Measurements from ENCODE around the gene CYYR1.

The CYYR1 gene

GRCh38 chr21:26572702-26573381 is at the start of gene CYYR1:
Gene CYYR1, minus strand, starts transcription at chr21:26573286. Its CDS starts 346 bp downstream, at chr21:26572940.
- in situ Hi-C loops (cut with HindIII; ENCODE audit: low pct_ligation_motif_present, low pct_unique_long_range_greater_than_20kb, low sequenced_read_pairs), result no loop called here
- no peak for DNase-seq

GRCh38 chr21:26617176-26617575 is 44.1 kb upstream of the CYYR1 start:
- no peak for DNase-seq
- in situ Hi-C loops (cut with HindIII; ENCODE audit: low pct_ligation_motif_present, low pct_unique_long_range_greater_than_20kb, low sequenced_read_pairs), result no loop called here

GRCh38 chr21:26614251-26614650 is 41.2 kb upstream of the CYYR1 start:
- DNase-seq, result no peak
- in situ Hi-C loops (cut with HindIII; ENCODE audit: low pct_ligation_motif_present, low pct_unique_long_range_greater_than_20kb, low sequenced_read_pairs), result no loop called here

GRCh38 chr21:26599261-26599660 is 26.2 kb upstream of the CYYR1 start:
- in situ Hi-C loops (cut with HindIII; ENCODE audit: low pct_ligation_motif_present, low pct_unique_long_range_greater_than_20kb, low sequenced_read_pairs), result no loop called here
- DNase-seq, result no peak

- DNase-seq, result no peak
- in situ Hi-C loops (cut with HindIII; ENCODE audit: low pct_ligation_motif_present, low pct_unique_long_range_greater_than_20kb, low sequenced_read_pairs), result no loop called here
Measured at GRCh38 chr21:26597981-26598380, 24.9 kb upstream of the CYYR1 start.

GRCh38 chr21:26597031-26597430 is 23.9 kb upstream of the CYYR1 start:
- DNase-seq, result no peak
- in situ Hi-C loops (cut with HindIII; ENCODE audit: low pct_ligation_motif_present, low pct_unique_long_range_greater_than_20kb, low sequenced_read_pairs), result no loop called here

- DNase-seq, result no peak
- in situ Hi-C loops (cut with HindIII; ENCODE audit: low pct_ligation_motif_present, low pct_unique_long_range_greater_than_20kb, low sequenced_read_pairs), result no loop called here
Measured at GRCh38 chr21:26595971-26596370, 22.9 kb upstream of the CYYR1 start.

- in situ Hi-C loops (cut with HindIII; ENCODE audit: low pct_ligation_motif_present, low pct_unique_long_range_greater_than_20kb, low sequenced_read_pairs), result no loop called here
Measured at GRCh38 chr21:26593800-26594199, 20.7 kb upstream of the CYYR1 start.

GRCh38 chr21:26591543-26591942 is 18.5 kb upstream of the CYYR1 start:
- in situ Hi-C loops (cut with HindIII; ENCODE audit: low pct_ligation_motif_present, low pct_unique_long_range_greater_than_20kb, low sequenced_read_pairs), result no loop called here

More at GRCh38 chr21:26593800-26594199, 20.7 kb upstream of the CYYR1 start:
- DNase-seq, result no peak

GRCh38 chr21:26588446-26588845 is 15.4 kb upstream of the CYYR1 start:
- in situ Hi-C loops (cut with HindIII; ENCODE audit: low pct_ligation_motif_present, low pct_unique_long_range_greater_than_20kb, low sequenced_read_pairs), result no loop called here
- no peak for DNase-seq

More at GRCh38 chr21:26591543-26591942, 18.5 kb upstream of the CYYR1 start:
- no peak for DNase-seq

- DNase-seq, result no peak
- in situ Hi-C loops (cut with HindIII; ENCODE audit: low pct_ligation_motif_present, low pct_unique_long_range_greater_than_20kb, low sequenced_read_pairs), result no loop called here
Measured at GRCh38 chr21:26587736-26588201, 14.7 kb upstream of the CYYR1 start.

GRCh38 chr21:26583769-26584168 is 10.7 kb upstream of the CYYR1 start:
- no peak for DNase-seq
- in situ Hi-C loops (cut with HindIII; ENCODE audit: low pct_ligation_motif_present, low pct_unique_long_range_greater_than_20kb, low sequenced_read_pairs), result no loop called here

GRCh38 chr21:26581818-26582217 is 8.7 kb upstream of the CYYR1 start:
- no peak for DNase-seq
- in situ Hi-C loops (cut with HindIII; ENCODE audit: low pct_ligation_motif_present, low pct_unique_long_range_greater_than_20kb, low sequenced_read_pairs), result no loop called here

- in situ Hi-C loops (cut with HindIII; ENCODE audit: low pct_ligation_motif_present, low pct_unique_long_range_greater_than_20kb, low sequenced_read_pairs), result no loop called here
- DNase-seq, result no peak
Measured at GRCh38 chr21:26572076-26572701, 897 bp downstream of the CYYR1 start.

- in situ Hi-C loops (cut with HindIII; ENCODE audit: low pct_ligation_motif_present, low pct_unique_long_range_greater_than_20kb, low sequenced_read_pairs), result no loop called here
- no peak for DNase-seq
Measured at GRCh38 chr21:26570203-26570602, 2.9 kb downstream of the CYYR1 start.

- in situ Hi-C loops (cut with HindIII; ENCODE audit: low pct_ligation_motif_present, low pct_unique_long_range_greater_than_20kb, low sequenced_read_pairs), result no loop called here
- DNase-seq, result no peak
Measured at GRCh38 chr21:26565546-26565945, 7.5 kb downstream of the CYYR1 start.

GRCh38 chr21:26565111-26565510 is 8.0 kb downstream of the CYYR1 start:
- in situ Hi-C loops (cut with HindIII; ENCODE audit: low pct_ligation_motif_present, low pct_unique_long_range_greater_than_20kb, low sequenced_read_pairs), result no loop called here
- DNase-seq, result no peak

- in situ Hi-C loops (cut with HindIII; ENCODE audit: low pct_ligation_motif_present, low pct_unique_long_range_greater_than_20kb, low sequenced_read_pairs), result no loop called here
Measured at GRCh38 chr21:26563856-26564503, 9.1 kb downstream of the CYYR1 start.

GRCh38 chr21:26560612-26561011 is 12.5 kb downstream of the CYYR1 start:
- no peak for DNase-seq
- in situ Hi-C loops (cut with HindIII; ENCODE audit: low pct_ligation_motif_present, low pct_unique_long_range_greater_than_20kb, low sequenced_read_pairs), result no loop called here

More at GRCh38 chr21:26563856-26564503, 9.1 kb downstream of the CYYR1 start:
- no peak for DNase-seq

- DNase-seq, result no peak
- in situ Hi-C loops (cut with HindIII; ENCODE audit: low pct_ligation_motif_present, low pct_unique_long_range_greater_than_20kb, low sequenced_read_pairs), result no loop called here
Measured at GRCh38 chr21:26559099-26559498, 14.0 kb downstream of the CYYR1 start.
